Caki2 (cell line): ENCODE data around the gene PDE6C. TPM values are rescaled to one million over a fixed set of nuclear protein-coding genes. Genes with fewer than 3 reads are reported as not detected.

ENCODE experiments used
- total RNA-seq: library from RNA; depleted of rRNA; stranded (reverse); fragments of >200 nt; shearing (Covaris generic); gene quantifications from 2 replicates; pipeline ENCODE4 v1.2.3, GENCODE V29; 2014; ENCODE audit warnings: low replicate concordance; rRNA removed

PDE6C gene
- total RNA-seq, 1 experiment from 2014 or later, result not detected

Other genes starting within 250 kb of the PDE6C start
- 67.0 and 83.1 TPM in 2 replicates for gene MYOF, start 130.2 kb upstream of the PDE6C start, total RNA-seq
- gene CEP55, start 115.9 kb upstream of the PDE6C start, total RNA-seq, result 44.4 and 58.9 TPM in 2 replicates
- gene FFAR4, start 45.9 kb upstream of the PDE6C start, total RNA-seq, result not detected in 2 replicates
- 0.54 TPM in 1 of 2 replicates, not detected in the other for gene RBP4, start 11.3 kb upstream of the PDE6C start, total RNA-seq
- 0.67 and 3.9 TPM in 2 replicates for gene FRA10AC1, start 90.1 kb downstream of the PDE6C start, total RNA-seq
- not detected in 2 replicates for gene LGI1, start 145.4 kb downstream of the PDE6C start, total RNA-seq